ENCODE results near the gene PNPLA2. TPM values are rescaled to one million over a fixed set of nuclear protein-coding genes. Genes with fewer than 3 reads are reported as not detected.

The PNPLA2 gene
- total RNA-seq, 1 donor from 2014 or later = 5.3 TPM

DNA sequence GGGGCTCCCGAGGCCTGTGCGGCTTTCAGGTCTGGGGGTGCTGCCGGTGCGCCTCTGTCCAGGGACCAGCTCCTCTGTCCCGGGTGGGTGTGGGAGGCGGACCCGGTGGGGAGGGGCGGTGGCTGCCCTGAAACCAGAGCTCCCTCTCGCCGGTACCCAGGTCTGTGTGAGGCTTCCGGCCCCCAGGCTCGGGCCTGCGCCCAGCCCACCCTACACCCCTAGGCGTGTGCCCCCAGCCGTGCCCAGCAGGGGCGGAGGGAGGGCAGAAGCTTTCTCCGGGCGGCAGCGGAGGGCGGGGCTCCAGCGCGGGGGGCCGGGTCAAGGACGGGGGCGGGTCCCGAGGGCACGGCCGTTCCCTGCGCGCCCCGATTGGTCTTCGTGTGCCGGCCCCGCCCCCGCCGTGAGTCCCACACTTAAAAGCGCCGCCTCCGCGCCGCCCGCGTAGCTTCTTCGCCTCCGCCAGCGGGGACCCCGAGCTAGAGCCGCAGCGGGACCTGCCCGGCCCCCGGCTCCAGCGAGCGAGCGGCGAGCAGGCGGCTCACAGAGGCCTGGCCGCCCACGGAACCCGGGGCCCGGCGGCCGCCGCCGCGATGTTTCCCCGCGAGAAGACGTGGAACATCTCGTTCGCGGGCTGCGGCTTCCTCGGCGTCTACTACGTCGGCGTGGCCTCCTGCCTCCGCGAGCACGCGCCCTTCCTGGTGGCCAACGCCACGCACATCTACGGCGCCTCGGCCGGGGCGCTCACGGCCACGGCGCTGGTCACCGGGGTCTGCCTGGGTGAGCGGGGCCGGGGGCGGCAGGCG, 616 bp downstream of the PNPLA2 start:
- DNase-seq = peak; percentile 80

- peak; percentile 58 for DNase-seq
Measured at GRCh38 chr11:819943-820649, 1.4 kb downstream of the PNPLA2 start.

- DNase-seq = peak; percentile 59
Measured at GRCh38 chr11:820655-821511, 2.2 kb downstream of the PNPLA2 start.

- no peak for DNase-seq
Measured at GRCh38 chr11:821512-822371, 3.0 kb downstream of the PNPLA2 start.

DNA sequence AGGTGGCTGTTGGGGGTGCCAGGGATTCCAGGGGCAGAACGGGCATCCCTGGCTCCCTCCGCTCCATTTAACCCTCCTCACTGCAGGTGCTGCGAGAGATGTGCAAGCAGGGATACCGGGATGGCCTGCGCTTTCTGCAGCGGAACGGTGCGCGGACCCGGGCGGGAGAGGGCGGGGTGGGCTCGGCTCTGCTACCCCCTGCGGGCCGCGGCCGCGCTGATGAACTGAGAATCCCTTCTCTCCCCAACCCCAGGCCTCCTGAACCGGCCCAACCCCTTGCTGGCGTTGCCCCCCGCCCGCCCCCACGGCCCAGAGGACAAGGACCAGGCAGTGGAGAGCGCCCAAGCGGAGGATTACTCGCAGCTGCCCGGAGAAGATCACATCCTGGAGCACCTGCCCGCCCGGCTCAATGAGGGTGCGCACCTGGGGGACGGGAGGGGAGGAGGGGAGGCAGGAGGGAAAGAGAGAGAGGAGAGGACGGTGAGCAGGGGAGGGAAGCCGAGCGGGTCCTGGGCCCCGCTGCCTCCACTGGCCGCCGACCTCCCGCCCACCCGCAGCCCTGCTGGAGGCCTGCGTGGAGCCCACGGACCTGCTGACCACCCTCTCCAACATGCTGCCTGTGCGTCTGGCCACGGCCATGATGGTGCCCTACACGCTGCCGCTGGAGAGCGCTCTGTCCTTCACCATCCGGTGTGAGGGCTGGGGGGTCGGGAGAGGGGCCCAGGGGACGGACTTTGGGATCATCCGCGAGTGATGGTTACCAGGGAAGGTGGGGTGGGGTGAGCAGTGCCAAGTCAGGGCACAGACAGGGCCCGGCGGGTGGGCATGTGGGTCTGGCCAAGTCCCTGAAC, 5.0 kb downstream of the PNPLA2 start:
- DNase-seq = no peak

DNA sequence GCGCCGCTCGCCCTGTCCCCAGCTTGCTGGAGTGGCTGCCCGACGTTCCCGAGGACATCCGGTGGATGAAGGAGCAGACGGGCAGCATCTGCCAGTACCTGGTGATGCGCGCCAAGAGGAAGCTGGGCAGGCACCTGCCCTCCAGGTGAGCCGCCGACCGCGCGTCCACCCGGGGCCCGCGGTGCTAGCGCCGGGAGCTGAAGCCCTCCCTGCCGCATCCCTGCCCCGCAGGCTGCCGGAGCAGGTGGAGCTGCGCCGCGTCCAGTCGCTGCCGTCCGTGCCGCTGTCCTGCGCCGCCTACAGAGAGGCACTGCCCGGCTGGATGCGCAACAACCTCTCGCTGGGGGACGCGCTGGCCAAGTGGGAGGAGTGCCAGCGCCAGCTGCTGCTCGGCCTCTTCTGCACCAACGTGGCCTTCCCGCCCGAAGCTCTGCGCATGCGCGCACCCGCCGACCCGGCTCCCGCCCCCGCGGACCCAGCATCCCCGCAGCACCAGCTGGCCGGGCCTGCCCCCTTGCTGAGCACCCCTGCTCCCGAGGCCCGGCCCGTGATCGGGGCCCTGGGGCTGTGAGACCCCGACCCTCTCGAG, 5.7 kb downstream of the PNPLA2 start:
- no peak for DNase-seq

DNA sequence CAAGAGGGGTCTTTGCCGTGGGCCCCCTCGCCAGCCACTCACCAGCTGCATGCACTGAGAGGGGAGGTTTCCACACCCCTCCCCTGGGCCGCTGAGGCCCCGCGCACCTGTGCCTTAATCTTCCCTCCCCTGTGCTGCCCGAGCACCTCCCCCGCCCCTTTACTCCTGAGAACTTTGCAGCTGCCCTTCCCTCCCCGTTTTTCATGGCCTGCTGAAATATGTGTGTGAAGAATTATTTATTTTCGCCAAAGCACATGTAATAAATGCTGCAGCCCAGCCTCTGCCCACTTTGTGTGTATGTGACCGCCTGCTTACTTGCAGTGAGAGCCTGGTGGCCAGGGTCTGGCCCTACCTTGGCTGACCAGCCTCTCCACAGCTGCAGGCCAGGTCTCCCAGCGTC, 6.2 kb downstream of the PNPLA2 start:
- no peak for DNase-seq

- no peak for DNase-seq
Measured at GRCh38 chr11:825366-826226, 6.9 kb downstream of the PNPLA2 start.

- DNase-seq = no peak
Measured at GRCh38 chr11:826227-826621, 7.5 kb downstream of the PNPLA2 start.

GRCh38 chr11:826836-827145, 8.1 kb downstream of the PNPLA2 start:
- DNase-seq = no peak

DNA sequence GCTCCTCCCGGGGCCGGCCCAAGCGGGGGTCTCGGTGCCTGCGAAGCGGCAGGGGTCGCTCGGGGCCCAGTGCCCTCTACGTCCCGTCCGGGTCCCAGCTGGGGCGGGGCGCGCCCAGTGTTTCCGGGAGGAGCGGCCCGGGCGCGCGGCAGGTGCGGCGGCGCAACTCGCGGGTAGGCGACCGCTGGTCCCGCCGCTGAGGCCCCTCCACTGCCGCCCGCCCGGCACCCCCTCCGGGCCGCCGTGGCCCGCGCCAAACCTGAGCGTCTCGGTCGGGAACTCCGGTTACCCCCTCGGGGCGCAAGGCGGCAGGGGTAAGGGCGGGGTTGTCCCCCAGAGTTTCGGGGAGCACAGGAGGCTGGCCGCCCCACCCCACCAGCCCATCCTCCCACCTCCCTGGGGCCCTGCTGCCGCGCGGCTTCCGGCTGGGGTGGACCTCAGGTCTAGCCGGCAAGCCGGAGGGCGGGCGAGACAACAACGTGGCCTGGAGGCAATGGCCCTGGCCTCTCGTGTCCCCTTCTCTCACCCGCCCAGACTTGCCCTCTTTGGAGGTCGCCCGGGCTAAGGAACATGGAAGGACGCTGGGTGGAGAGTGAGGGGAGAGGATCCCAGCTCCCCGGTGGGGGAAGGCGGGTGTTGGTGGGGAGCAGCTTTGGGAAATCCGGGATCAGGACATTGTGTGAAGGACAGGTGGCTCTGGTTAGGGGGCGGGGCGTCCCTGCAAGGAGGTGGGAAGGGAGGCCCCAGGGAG, 8.6 kb downstream of the PNPLA2 start:
- DNase-seq = no peak

- DNase-seq = no peak
Measured at GRCh38 chr11:827897-828192, 9.1 kb downstream of the PNPLA2 start, which contains the start of gene CRACR2B. TSS of gene CRACR2B (plus strand) at chr11:827919. CDS start at chr11:828608, 689 bp downstream.

DNA sequence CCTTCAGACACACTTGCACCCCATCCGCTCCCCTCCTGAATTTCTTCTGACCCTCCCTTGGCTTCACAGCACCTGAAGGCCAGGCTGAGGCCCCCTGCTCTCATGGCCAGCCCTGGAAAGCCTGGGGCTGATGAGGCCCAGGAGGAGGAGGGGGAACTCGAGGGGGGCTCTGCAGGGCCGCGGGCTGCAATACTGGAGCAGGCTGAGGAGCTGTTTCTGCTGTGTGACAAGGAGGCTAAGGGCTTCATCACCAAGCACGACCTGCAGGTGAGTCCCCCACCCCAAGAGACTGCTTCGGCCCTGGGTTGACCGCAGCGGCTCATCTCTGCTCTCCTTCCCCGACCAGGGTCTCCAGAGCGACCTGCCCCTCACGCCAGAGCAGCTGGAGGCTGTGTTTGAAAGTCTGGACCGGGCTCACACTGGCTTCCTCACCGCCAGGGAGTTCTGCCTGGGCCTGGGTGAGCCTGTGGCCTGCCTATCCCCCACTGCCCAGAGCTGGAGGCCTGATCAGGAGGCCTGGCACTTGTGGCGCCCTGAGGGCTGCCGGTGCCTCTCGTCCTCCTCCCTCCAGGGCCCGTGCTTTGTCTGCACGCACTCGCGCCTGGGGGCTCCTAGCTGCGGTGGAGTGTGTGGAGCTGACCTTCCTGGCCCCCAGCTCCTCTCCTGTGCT, 9.9 kb downstream of the PNPLA2 start:
- DNase-seq = no peak

DNA sequence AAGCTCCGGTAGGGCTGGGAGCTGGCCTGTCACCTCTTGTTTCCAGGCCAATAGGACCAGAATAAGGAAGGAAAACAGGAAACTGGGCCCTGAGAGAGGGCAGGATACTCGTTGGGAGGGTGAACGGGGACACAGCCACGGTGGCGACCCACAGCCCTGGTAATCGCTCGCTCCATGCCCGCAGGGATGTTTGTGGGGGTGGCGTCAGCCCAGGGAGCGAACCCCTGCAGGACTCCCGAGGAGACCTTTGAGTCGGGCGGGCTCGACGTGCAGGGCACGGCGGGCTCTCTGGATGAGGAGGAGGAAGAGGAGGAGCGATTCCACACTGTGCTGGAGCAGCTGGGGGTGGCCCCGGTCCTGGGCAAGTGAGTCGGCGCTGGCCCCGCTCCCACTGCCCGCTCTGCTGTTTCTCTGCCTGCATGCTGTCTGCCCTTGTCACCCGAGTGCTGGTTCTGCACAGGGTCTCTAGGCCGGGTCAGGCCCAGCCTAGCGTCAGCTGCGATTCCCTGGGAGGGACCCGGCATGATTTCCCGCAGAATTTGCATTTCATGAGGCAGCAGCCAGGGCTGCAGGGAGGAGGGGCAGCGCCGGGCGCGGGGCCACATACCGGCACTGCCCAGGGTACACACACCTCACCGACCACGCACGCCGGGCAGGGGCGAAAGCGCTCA, 10.6 kb downstream of the PNPLA2 start:
- no peak for DNase-seq

DNA sequence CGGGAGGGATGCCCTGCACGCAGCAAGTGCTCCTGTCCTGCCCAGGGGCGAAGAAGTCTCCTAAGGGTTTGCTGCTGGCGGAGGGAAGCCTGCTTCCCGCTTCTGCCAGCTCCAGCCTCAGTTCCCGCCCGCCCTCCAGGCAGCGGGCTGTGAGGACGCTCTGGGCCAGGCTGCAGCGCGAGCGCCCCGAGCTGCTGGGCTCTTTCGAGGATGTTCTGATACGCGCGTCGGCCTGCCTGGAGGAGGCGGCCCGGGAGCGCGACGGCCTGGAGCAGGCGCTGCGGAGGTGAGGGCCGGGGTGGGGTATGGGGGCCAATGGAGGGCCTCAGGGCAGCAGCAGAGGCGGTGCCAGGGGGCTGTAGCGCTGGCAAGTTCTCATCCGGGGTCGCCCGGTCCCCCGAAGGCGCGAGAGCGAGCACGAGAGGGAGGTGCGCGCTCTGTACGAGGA, 11.2 kb downstream of the PNPLA2 start:
- DNase-seq = no peak

DNA sequence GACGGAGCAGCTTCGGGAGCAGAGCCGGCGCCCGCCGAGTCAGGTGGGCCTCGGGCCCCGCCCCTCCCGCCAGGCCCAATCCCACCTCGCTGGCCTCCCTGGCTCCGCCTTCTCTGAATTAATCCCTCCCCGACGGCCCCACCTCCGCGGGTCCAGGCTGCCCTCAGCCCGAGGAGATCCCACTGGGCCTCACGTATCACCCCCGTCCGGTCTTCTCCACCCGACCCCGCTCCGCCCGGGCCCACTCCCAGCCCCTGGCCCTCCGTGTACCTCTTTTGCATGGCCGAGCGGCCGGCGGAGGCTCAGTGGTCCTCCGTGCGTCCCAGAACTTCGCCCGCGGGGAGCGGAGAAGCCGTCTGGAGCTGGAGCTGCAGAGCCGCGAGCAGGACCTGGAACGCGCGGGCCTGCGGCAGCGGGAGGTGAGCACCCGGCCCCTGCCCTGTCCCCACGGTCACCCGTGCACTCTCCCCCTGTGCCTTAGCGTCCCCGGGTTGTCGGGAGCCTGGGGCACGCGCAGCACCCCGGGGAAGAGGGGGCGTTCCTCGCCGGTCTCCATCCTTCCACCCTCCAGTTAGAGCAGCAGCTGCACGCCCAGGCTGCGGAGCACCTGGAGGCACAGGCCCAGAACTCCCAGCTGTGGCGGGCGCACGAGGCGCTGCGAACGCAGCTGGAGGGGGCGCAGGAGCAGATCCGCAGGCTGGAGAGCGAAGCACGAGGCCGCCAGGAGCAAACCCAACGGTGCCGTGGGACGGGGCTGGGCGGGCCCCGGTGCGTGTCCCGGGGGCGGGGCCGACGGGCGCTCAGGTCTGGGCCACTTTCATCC, 11.8 kb downstream of the PNPLA2 start:
- no peak for DNase-seq
